Epithelial cell of esophagus (primary cell): ENCODE results near the gene RAPGEF2.
A peak's percentile ranks its signal among the peaks of the same experiment; 100 is the strongest.

ENCODE experiments used
- DNase-seq: peaks from one replicate; pipeline ENCODE4 v3.0.0; 2010; ENCODE audit warnings: low read depth
- H3K4me3 ChIP-seq: 2 replicates; pipeline ENCODE4 v1.5.1; 2011; ENCODE audit warnings: mild to moderate bottlenecking, low read length, control low read depth
- CTCF ChIP-seq: IDR thresholded peaks from 2 replicates; pipeline ENCODE4 v1.5.1; 2011; ENCODE audit warnings: low read depth, mild to moderate bottlenecking, low read length, control low read depth, inconsistent platforms; ENCODE audit not compliant: insufficient read depth; ENCODE audit errors: missing control alignments

Gene RAPGEF2

GRCh38 chr4:159197885-159198269, 95.0 kb downstream of the RAPGEF2 start:
- DNase-seq: no peak
- TF ChIP-seq CTCF: no peak
- H3K4me3 ChIP-seq: no peak overlapping the region

- TF ChIP-seq CTCF: no peak
- no peak for DNase-seq
- no peak overlapping the region for H3K4me3 ChIP-seq
Observed at GRCh38 chr4:159199826-159200225, 96.9 kb downstream of the RAPGEF2 start.

GRCh38 chr4:159201168-159201567, 98.3 kb downstream of the RAPGEF2 start:
- DNase-seq: no peak
- no peak for TF ChIP-seq CTCF
- no peak overlapping the region for H3K4me3 ChIP-seq

- no peak for TF ChIP-seq CTCF
- H3K4me3 ChIP-seq: no peak overlapping the region
- DNase-seq: no peak
Observed at GRCh38 chr4:159204566-159204965, 101.7 kb downstream of the RAPGEF2 start.

- DNase-seq: no peak
- H3K4me3 ChIP-seq: no peak overlapping the region
- TF ChIP-seq CTCF: no peak
Observed at GRCh38 chr4:159205466-159205865, 102.6 kb downstream of the RAPGEF2 start.

- peak; percentile 43 for DNase-seq
- no peak overlapping the region for H3K4me3 ChIP-seq
Observed at GRCh38 chr4:159206427-159206871, 103.6 kb downstream of the RAPGEF2 start.

More at GRCh38 chr4:159206427-159206871, 103.6 kb downstream of the RAPGEF2 start:
- no peak for TF ChIP-seq CTCF
